CD14-positive monocyte (primary cell): Measurements from ENCODE around the gene DRD1. TPM values are rescaled to one million over a fixed set of nuclear protein-coding genes. Genes with fewer than 3 reads are reported as not detected.

Experiments used
- DNase-seq, 3 donors: peaks; one replicate each; pipeline ENCODE4 v3.0.0-alpha.2; 2011 to 2022
- H2AFZ ChIP-seq: 2 replicates; pipeline ENCODE4 v1.6.0; 2012; ENCODE audit warnings: mild to moderate bottlenecking, low read depth, low read length, inconsistent platforms; ENCODE audit not compliant: insufficient read depth, poor library complexity, severe bottlenecking
- H3K27ac ChIP-seq, 2 donors: 1 replicate in 1 of 2; 2 replicates in 1 of 2; pipeline ENCODE4 v1.5.1; 2012 to 2013; ENCODE audit warnings: low read length in 2 of 2, control low read depth in 1 of 2, inconsistent platforms in 1 of 2, low read depth in 1 of 2, mild to moderate bottlenecking in 1 of 2
- H3K27me3 ChIP-seq, 2 donors: one replicate each; pipeline versions ENCODE4 v1.6.0 to v1.6.1; 2011 to 2013; ENCODE audit warnings: low read length in 2 of 2; ENCODE audit not compliant: control insufficient read depth in 2 of 2, insufficient read depth in 2 of 2
- H3K36me3 ChIP-seq, 2 donors: replicated peaks in 1 of 2; 1 replicate in 1 of 2; 2 replicates in 1 of 2; pipeline versions ENCODE4 v1.5.1 to v1.6.1; 2012 to 2013; ENCODE audit warnings: low read length in 2 of 2, control low read depth in 1 of 2, inconsistent platforms in 1 of 2, mild to moderate bottlenecking in 1 of 2; ENCODE audit not compliant: insufficient read depth in 2 of 2, control insufficient read depth in 1 of 2
- H3K4me1 ChIP-seq, 2 donors: 1 replicate in 1 of 2; 2 replicates in 1 of 2; pipeline versions ENCODE4 v1.5.1 to v1.6.1; 2012 to 2013; ENCODE audit warnings: low read length in 2 of 2, control low read depth in 1 of 2, inconsistent platforms in 1 of 2, mild to moderate bottlenecking in 1 of 2, moderate library complexity in 1 of 2; ENCODE audit not compliant: insufficient read depth in 2 of 2, control insufficient read depth in 1 of 2
- H3K4me2 ChIP-seq: replicated peaks from 2 replicates; pipeline ENCODE3; 2012; ENCODE audit warnings: low read length, moderate library complexity, mild to moderate bottlenecking; ENCODE audit not compliant: poor library complexity, severe bottlenecking; ENCODE audit errors: extremely low read depth
- H3K4me3 ChIP-seq, 3 experiments: fragments of 200-600 bp in 1 of 3; sonication (generic) in 1 of 3; replicated peaks in 1 of 3; 1 replicate in 2 of 3; 2 replicates in 1 of 3; pipeline ENCODE4 v1.5.1; 2011 to 2013; ENCODE audit warnings: low read length in 3 of 3, mild to moderate bottlenecking in 3 of 3, control low read depth in 2 of 3, low read depth in 2 of 3, inconsistent platforms in 1 of 3, moderate library complexity in 1 of 3
- H3K79me2 ChIP-seq: 2 replicates; pipeline ENCODE4 v1.6.0; 2012; ENCODE audit warnings: mild to moderate bottlenecking, control low read depth, inconsistent platforms, low read length, moderate library complexity; ENCODE audit not compliant: insufficient read depth
- H3K9ac ChIP-seq: 2 replicates; pipeline ENCODE4 v1.6.0; 2017; ENCODE audit warnings: low read length, mild to moderate bottlenecking; ENCODE audit not compliant: insufficient read depth, poor library complexity, severe bottlenecking
- H3K9me3 ChIP-seq, 2 donors: replicated peaks in 1 of 2; 1 replicate in 1 of 2; 2 replicates in 1 of 2; pipeline versions ENCODE4 v1.5.1 to v1.6.1; 2012 to 2013; ENCODE audit warnings: low read length in 2 of 2, control low read depth in 1 of 2; ENCODE audit not compliant: control insufficient read depth in 1 of 2, insufficient read depth in 1 of 2
- H4K20me1 ChIP-seq: 2 replicates; pipeline ENCODE4 v1.6.0; 2012; ENCODE audit warnings: mild to moderate bottlenecking, low read length, control low read depth, moderate library complexity; ENCODE audit not compliant: insufficient read depth
- H3K27ac Mint-ChIP-seq, 7 donors: one replicate each; pipeline ENCODE4 v1.8.0; 2020; ENCODE audit warnings: mild to moderate bottlenecking in 7 of 7, mixed read lengths in 7 of 7, moderate library complexity in 6 of 7, inconsistent platforms in 2 of 7
- H3K27me3 Mint-ChIP-seq, 3 donors: one replicate each; pipeline ENCODE4 v1.8.0; 2021 to 2022; ENCODE audit warnings: low read depth in 3 of 3, mild to moderate bottlenecking in 3 of 3, mixed read lengths in 3 of 3, moderate library complexity in 3 of 3, inconsistent platforms in 1 of 3
- H3K36me3 Mint-ChIP-seq, 2 donors: one replicate each; pipeline ENCODE4 v1.8.0; 2020; ENCODE audit warnings: mixed read lengths in 2 of 2, inconsistent platforms in 1 of 2, mild to moderate bottlenecking in 1 of 2
- H3K4me1 Mint-ChIP-seq: one replicate; pipeline ENCODE4 v1.8.0; 2020; ENCODE audit warnings: mild to moderate bottlenecking, mixed read lengths
- H3K4me3 Mint-ChIP-seq, 2 donors: one replicate each; pipeline ENCODE4 v1.8.0; 2020; ENCODE audit warnings: mild to moderate bottlenecking in 2 of 2, mixed read lengths in 2 of 2, moderate library complexity in 1 of 2
- H3K9me3 Mint-ChIP-seq, 7 donors: one replicate each; pipeline ENCODE4 v1.8.0; 2020 to 2022; ENCODE audit warnings: mixed read lengths in 7 of 7, mild to moderate bottlenecking in 6 of 7, moderate library complexity in 6 of 7, inconsistent platforms in 2 of 7
- WGBS: methylation state at CpG from one replicate; pipeline ENCODE4 v1.1.5; 2013; ENCODE audit warnings: missing lambda C conversion rate; ENCODE audit not compliant: insufficient coverage; 5-methylcytosine and 5-hydroxymethylcytosine counted together
- intact Hi-C, 2 donors: fragments of 100-400 bp; cut with micrococcal nuclease; formaldehyde crosslinking; loops; one replicate each; pipeline versions ENCODE4 v1.15.0 to v1.15.1; 2023
- polyA plus RNA-seq, 3 donors: library from polyadenylated mRNA; depleted of rRNA in 1 of 3; unstranded in 2 of 3; stranded (reverse) in 1 of 3; fragments of 300-500 nt in 2 of 3; fragments of >200 nt in 1 of 3; fragmentation: Illumina TruSeq in 2 of 3; gene quantifications; 1 replicate in 2 of 3; 2 replicates in 1 of 3; pipeline ENCODE4 v1.2.3, GENCODE V29; 2012 to 2021
- TF ChIP-seq, protein P1 (sequence below): fragments of 200-600 bp; IDR thresholded peaks from one replicate; pipeline ENCODE4 v1.8.0; 2022; ENCODE audit warnings: antibody characterized with exemption, mild to moderate bottlenecking

Gene DRD1
- polyA plus RNA-seq, 3 donors = not detected

DNA sequence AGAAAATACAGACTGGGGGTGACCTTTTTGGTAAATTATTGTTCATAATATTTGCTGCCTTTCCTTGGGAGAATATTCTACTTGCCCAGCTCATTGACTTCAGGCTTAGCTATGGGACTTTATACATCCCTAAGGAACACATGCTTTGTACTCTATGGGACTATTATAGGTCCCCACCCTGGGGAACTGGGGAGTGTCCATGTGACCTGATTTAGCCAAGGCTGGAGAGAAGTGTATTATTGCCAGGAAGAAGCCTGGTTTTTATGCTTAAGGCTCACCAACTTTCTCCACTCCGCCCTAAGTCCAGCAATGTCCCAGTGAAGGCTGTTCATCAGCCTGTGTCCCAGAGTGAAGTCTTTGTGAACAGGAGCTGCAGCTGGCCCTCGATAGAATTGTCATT lies 16.6 kb upstream of the DRD1 start:
- 91% methylated on average over 2 of the region's 2 CpGs for WGBS
- Histone ChIP-seq H3K27me3 (no peaks in the 10 kb centered on the region), H3K4me1 (no peaks in the 10 kb centered on the region), H2AFZ (no peak overlapping the region), H3K27ac (no peak overlapping the region), H3K9ac (no peak overlapping the region), H3K4me3 (no peak overlapping the region), H3K9me3 (no peaks in the 10 kb centered on the region), H3K4me2 (no peak overlapping the region), H4K20me1 (no peaks in the 10 kb centered on the region), H3K79me2 (no peaks in the 10 kb centered on the region), H3K36me3 (no peaks in the 10 kb centered on the region)
- TF ChIP-seq, protein P1, sequence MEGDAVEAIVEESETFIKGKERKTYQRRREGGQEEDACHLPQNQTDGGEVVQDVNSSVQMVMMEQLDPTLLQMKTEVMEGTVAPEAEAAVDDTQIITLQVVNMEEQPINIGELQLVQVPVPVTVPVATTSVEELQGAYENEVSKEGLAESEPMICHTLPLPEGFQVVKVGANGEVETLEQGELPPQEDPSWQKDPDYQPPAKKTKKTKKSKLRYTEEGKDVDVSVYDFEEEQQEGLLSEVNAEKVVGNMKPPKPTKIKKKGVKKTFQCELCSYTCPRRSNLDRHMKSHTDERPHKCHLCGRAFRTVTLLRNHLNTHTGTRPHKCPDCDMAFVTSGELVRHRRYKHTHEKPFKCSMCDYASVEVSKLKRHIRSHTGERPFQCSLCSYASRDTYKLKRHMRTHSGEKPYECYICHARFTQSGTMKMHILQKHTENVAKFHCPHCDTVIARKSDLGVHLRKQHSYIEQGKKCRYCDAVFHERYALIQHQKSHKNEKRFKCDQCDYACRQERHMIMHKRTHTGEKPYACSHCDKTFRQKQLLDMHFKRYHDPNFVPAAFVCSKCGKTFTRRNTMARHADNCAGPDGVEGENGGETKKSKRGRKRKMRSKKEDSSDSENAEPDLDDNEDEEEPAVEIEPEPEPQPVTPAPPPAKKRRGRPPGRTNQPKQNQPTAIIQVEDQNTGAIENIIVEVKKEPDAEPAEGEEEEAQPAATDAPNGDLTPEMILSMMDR = no peak
- no peak overlapping the region for H3K4me3 Mint-ChIP-seq
- H3K4me1 Mint-ChIP-seq = peaks cover 4% of the 10 kb centered on the region
- no peak overlapping the region for H3K27ac Mint-ChIP-seq
- no peaks in the 10 kb centered on the region for H3K36me3 Mint-ChIP-seq
- H3K27me3 Mint-ChIP-seq = peaks cover 12 to 20% (median 15%) of the 10 kb centered on the region in 3 donors
- intact Hi-C loops = no loop called here
- H3K9me3 Mint-ChIP-seq = no peaks in the 10 kb centered on the region
- DNase-seq = no peak

DNA sequence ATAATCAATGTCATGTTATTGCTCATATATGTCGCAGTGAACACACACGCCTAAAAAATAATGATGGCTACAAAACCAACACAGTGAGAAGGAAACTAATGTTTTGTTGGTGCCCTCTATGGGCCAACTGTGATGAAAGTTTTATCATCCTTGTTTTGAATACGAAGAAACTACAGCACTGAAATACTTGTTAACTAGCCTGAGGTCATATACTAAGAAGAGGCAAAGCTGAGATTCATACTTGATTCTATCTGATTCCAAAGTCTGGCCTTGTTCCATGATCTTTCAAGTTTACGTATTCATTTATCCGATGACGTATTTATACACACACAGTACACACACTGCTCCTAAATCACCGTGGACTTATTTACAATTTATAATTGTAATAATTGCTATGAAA lies 16.1 kb upstream of the DRD1 start:
- intact Hi-C loops = no loop called here
- Mint-ChIP-seq H3K4me1 (peaks cover 4% of the 10 kb centered on the region), H3K36me3 (no peaks in the 10 kb centered on the region), H3K4me3 (no peak overlapping the region), H3K27ac (no peak overlapping the region), H3K9me3 (no peaks in the 10 kb centered on the region), H3K27me3 (peaks cover 12 to 18% (median 15%) of the 10 kb centered on the region in 3 donors)
- no peaks in the 10 kb centered on the region for H3K9me3 ChIP-seq
- no peaks in the 10 kb centered on the region for H3K27me3 ChIP-seq
- no peaks in the 10 kb centered on the region for H3K36me3 ChIP-seq
- H3K4me1 ChIP-seq = no peaks in the 10 kb centered on the region
- H3K4me2 ChIP-seq = no peak overlapping the region
- no peak overlapping the region for H2AFZ ChIP-seq
- H3K4me3 ChIP-seq = no peak overlapping the region
- H3K9ac ChIP-seq = no peak overlapping the region
- no peaks in the 10 kb centered on the region for H4K20me1 ChIP-seq
- H3K79me2 ChIP-seq = no peaks in the 10 kb centered on the region
- H3K27ac ChIP-seq = no peak overlapping the region
- TF ChIP-seq, protein P1 = peak; percentile 15
- DNase-seq = no peak
- whole genome bisulfite sequencing = no CpG with 5 or more reads among the region's 7 CpGs
